Inflammatory macrophage treated with lipopolysaccharide for 4 hours (primary cell): ENCODE measurements around the gene TTBK1.
"Not testable (repeated sequence)": the region's sequence is repeated elsewhere in the genome, so short reads cannot be mapped to it uniquely, and the experiment has no call there.

Experiments
- DNase-seq: peaks from one replicate; pipeline ENCODE4 v3.0.0-alpha.2; 2020

Gene TTBK1

GRCh38 chr6:43290339-43290904 lies 47.1 kb downstream of the TTBK1 start:
- DNase-seq, result no peak

DNA sequence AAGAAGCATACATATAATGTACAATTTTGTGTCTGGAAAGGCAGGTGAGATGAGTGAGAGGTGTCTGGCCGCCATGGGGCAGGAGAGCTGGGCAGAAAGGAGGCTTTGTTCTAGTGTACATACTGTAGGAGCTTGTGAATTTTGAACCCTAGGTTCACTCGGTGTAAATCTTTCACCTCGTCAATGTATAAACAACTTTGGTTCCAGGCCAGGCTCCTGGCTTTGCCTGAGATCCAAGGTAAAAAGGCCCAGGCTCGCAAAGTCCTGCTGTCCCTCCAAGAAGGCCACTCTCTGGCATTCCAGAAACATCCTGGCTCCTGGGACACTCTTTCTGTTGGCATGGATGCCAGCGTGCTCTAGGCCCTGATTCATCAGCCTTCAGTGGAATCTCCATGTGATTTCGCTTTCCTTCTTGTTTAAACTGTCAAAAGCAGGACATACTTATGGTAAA lies 47.6 kb downstream of the TTBK1 start:
- no peak for DNase-seq

DNA sequence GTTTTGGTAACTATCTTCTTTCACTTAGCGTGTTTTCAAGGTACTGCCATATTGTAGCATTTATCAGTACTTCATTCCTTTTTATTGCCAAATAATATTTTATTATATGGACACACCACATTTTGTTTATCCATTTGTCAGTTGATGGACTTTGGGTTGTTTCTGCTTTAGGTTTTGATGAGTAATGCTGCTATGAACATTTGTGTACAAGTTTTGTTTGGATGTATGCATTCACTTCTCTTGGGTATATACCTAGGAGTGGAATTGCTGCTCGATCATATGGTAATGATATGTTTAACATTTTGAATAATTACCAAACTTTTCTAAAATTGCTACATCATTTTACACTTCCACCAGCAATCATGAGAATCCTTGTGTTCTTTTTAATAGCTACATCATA lies 48.4 kb downstream of the TTBK1 start:
- no peak for DNase-seq

DNA sequence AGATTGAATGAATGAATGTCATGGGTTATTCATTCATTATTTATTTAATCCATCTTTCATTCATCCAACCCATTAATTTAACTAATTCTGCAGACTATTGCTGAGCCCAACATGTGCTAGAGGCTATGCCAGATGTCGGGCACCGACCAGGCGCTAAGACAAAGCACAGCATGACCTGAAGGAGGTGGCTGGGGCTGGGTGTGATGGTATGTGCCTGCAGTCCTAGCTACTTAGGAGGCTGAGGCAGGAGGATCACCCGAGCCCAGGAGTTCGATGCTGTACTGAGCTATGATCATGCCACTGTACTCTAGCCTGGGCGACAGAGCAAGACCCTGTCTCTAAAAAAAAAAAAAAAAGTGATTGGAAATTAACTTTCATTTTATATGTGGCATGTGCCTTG lies 49.1 kb downstream of the TTBK1 start:
- no peak for DNase-seq

DNA sequence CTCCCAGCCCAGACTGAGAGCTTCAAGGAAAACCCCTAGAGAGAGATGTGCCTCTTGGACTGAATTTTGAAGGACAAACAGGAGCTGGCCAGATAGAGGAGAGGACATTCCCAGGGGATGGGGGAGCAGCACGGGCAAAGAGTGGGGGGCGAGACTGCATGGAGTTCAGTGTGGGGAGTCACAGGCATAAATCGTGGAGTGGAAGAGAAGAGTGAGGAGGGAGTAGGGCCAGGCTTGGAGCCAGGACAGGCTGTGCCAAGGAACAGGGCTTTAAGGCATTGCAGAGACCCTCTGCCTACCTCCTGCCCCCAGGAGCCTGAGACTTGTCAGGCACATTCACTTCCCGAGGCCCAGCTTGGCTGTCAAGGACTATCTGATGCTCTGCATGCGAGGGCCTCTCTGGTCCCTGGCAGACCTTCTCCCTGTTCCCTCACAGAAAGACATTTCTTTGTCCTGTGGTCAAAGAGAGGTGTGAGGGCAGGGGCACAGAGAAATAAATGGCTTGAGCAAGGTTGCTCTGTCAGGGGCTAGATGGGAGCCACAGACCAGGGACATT lies 49.6 kb downstream of the TTBK1 start:
- DNase-seq, result no peak

GRCh38 chr6:43293698-43294097 lies 50.4 kb downstream of the TTBK1 start:
- no peak for DNase-seq

GRCh38 chr6:43294536-43294935 lies 51.3 kb downstream of the TTBK1 start:
- DNase-seq, result no peak

DNA sequence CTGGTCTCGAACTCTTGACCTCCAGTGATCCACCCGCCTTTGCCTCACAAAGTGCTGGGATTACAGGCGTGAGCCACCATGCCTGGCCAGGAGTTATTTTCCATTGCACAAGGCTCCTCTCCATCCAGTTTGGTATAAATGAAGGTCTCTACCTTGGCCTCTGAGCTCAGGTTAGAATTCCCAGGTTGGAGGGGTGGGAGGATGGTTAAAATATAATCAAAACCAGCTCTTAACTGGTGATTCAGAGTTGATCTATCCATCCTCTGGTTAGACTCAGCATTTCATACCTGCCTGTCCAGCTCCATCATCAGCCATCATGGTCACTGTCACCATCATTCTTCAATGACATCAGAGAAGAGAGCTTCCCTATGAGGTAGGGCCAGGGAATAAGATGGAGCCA lies 52.2 kb downstream of the TTBK1 start:
- DNase-seq, result no peak

- no peak for DNase-seq
These were observed 53.7 kb downstream of the TTBK1 start for GRCh38 chr6:43296780-43297497.

DNA sequence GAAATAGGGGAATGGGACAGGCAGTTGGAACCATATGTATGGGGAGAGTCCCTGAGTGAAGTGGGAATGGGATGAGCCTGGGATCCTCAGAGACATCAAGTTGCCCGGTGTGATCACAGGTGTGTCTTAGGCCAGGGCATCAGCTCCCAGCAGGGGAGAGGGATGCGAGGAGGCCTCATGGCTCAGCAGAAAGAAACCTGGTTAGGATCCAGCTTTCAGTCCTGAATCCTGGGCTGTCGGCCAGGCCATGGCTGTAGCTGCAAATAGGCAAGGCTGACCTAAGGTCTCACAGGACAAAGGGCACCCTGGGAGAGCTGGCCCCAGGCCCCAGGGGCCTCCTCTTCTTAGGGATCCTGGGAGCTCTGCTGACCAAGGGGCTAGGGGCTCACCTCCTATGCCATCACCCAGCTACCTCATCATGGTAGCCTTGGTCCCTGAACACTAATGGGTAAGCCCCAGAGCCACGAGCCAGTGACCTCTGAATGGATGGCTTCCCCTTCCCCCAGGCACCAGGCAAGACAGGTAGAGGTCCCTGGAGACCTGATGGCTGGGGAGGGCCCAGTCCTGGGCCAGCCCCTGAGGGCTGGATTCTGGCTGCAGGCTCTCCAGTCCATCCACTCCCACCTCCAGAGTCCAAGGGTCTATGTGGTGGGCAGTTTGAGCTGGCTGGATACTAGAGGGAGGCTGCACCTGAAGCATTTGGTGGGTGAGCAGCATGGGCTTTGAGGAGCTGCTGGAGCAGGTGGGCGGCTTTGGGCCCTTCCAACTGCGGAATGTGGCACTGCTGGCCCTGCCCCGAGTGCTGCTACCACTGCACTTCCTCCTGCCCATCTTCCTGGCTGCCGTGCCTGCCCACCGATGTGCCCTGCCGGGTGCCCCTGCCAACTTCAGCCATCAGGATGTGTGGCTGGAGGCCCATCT lies 54.6 kb downstream of the TTBK1 start, which contains the start of gene SLC22A7:
Gene SLC22A7 (plus strand): TSS at position 617 of the 921 bp plus-strand sequence. CDS start 99 bp downstream, at position 716.
- no peak for DNase-seq

- DNase-seq, result no peak
These were observed 55.5 kb downstream of the TTBK1 start for GRCh38 chr6:43298565-43299337.

- DNase-seq, result no peak
These were observed 56.3 kb downstream of the TTBK1 start for GRCh38 chr6:43299338-43300293.

DNA sequence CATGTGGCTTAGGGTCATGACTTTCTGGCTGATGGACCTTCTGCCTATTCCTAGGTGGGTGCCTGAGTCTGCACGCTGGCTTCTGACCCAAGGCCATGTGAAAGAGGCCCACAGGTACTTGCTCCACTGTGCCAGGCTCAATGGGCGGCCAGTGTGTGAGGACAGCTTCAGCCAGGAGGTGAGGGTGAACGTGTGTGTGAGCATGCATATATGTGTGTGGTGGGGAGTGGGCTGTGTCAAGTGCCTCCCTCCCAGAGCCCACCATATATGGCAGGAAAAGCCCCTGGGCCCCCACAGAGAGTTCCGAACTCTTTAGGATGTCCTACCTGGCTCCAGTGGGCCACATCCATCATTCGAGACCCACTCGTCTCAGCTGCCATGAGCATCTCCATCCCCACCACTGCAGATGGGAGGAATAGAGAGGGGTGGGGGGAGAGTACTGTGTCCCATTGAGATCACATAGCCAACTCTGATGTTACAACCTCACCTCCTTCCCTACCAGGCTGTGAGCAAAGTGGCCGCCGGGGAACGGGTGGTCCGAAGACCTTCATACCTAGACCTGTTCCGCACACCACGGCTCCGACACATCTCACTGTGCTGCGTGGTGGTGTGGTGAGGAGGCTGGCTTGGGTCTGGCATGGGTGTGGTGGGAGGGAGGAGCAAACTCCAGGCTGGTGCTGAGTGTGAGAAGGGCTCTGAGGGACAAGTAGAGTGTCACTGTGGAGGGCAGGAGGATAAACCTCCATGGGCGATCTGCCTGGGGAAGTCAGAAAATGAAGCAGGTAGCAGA lies 58.0 kb downstream of the TTBK1 start:
- no peak for DNase-seq

- DNase-seq, result no peak
These were observed 58.8 kb downstream of the TTBK1 start for GRCh38 chr6:43302126-43302525.

DNA sequence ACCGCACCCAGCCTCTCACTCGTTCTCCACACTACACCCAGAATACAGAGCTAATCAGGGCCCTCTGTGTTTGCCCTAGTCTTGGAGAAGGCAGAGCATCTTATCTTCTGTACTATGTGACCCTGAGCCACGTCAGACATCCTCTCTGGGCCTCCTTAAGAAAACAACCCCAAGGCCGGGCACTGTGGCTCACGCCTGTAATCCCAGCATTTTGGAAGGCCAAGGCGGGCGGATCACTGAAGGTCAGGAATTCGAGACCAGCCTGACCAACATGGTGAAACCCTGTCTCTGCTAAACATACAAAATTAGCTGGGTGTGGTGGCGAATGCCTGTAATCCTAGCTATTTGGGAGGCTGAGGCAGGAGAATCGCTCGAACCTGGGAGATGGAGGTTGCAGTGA lies 59.7 kb downstream of the TTBK1 start:
- DNase-seq, result not testable (repeated sequence)

DNA sequence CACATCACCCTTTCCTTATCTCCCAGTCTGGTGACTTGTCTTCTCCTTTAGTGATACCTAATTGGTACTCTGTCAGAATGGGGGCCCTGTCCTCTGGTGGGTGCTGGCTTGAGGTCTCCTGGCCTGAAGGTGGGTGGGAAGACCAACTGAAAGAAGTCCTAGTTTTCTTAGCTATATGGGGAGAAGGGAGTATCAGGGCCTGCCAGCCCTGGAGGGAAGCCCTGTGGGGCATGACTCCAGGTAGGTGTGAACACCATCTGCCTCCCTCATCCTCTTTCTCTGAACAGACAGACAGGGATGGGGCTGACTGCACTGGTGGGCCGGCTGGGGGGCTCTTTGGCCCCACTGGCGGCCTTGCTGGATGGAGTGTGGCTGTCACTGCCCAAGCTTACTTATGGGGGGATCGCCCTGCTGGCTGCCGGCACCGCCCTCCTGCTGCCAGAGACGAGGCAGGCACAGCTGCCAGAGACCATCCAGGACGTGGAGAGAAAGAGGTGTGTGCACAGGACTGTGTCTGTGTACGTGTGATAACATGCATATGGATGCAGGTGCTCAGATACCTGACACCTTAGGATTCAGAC lies 60.6 kb downstream of the TTBK1 start:
- DNase-seq, result no peak

- no peak for DNase-seq
These were observed 61.1 kb downstream of the TTBK1 start for GRCh38 chr6:43304361-43304760.

- DNase-seq, result no peak
These were observed 61.6 kb downstream of the TTBK1 start for GRCh38 chr6:43304882-43305281.

- no peak for DNase-seq
These were observed 62.8 kb downstream of the TTBK1 start for GRCh38 chr6:43306086-43306485.
